PC-9 (cell line): Measurements from ENCODE around the gene GRIP2. TPM values are rescaled to one million over a fixed set of nuclear protein-coding genes. Genes with fewer than 3 reads are reported as not detected.

ENCODE experiments used
- BruUV-seq: library from RNA; stranded (reverse); fragments of 400-500 nt; replicated peaks from 2 replicates; lab custom pipeline; 2021; lab: Mats Ljungman, UMichigan
- CTCF ChIA-PET: fragments of 300-600 bp; sonication (Branson Sonifier 250); formaldehyde crosslinking; loops from one replicate; lab custom pipeline; 2022; ENCODE audit warnings: antibody characterized with exemption; lab: Charles Lee
- POLR2A ChIA-PET: fragments of 300-600 bp; sonication (Branson Sonifier 250); formaldehyde crosslinking; loops from one replicate; lab custom pipeline; 2022; ENCODE audit warnings: antibody characterized with exemption; ENCODE audit not compliant: unreplicated experiment; lab: Charles Lee
- DNase-seq, 2 experiments: peaks; one replicate each; pipeline versions ENCODE4 v3.0.0 to v3.0.0-alpha.2; 2015 to 2022; ENCODE audit warnings: mixed read lengths in 1 of 2
- H2AFZ ChIP-seq: fragments of 200-600 bp; sonication (generic); 2 replicates; pipeline ENCODE4 v1.8.1; 2017; ENCODE audit warnings: antibody characterized with exemption
- H3F3A ChIP-seq: fragments of 200-600 bp; sonication (generic); 2 replicates; pipeline ENCODE4 v1.8.1; 2017; ENCODE audit warnings: antibody characterized with exemption, mild to moderate bottlenecking, low read depth; ENCODE audit not compliant: insufficient read depth
- H3K27ac ChIP-seq: fragments of 200-600 bp; sonication (generic); 2 replicates; pipeline ENCODE4 v1.6.1; 2016; ENCODE audit warnings: mixed run types
- H3K27me3 ChIP-seq: fragments of 200-600 bp; sonication (generic); 2 replicates; pipeline ENCODE4 v1.6.1; 2016; ENCODE audit warnings: low read depth, mixed run types; ENCODE audit not compliant: insufficient read depth
- H3K36me3 ChIP-seq: fragments of 200-600 bp; sonication (generic); 2 replicates; pipeline ENCODE4 v1.6.1; 2016; ENCODE audit warnings: low read depth, mixed run types
- H3K4me1 ChIP-seq: fragments of 200-600 bp; sonication (generic); replicated peaks from 2 replicates; pipeline ENCODE4 v1.6.1; 2016; ENCODE audit warnings: mixed run types; ENCODE audit not compliant: insufficient read depth
- H3K4me2 ChIP-seq: fragments of 200-600 bp; sonication (generic); 2 replicates; pipeline ENCODE4 v1.6.1; 2017; ENCODE audit warnings: mixed run types
- H3K4me3 ChIP-seq: fragments of 200-600 bp; sonication (generic); 2 replicates; pipeline ENCODE4 v1.6.1; 2016; ENCODE audit warnings: mixed run types
- H3K79me2 ChIP-seq: fragments of 200-600 bp; sonication (generic); 2 replicates; pipeline ENCODE4 v1.6.1; 2017; ENCODE audit warnings: low read depth, mixed run types
- H3K9me2 ChIP-seq: fragments of 200-600 bp; sonication (generic); 2 replicates; pipeline ENCODE4 v1.8.1; 2017; ENCODE audit warnings: mild to moderate bottlenecking; ENCODE audit not compliant: insufficient read depth
- H3K9me3 ChIP-seq: fragments of 200-600 bp; sonication (generic); 2 replicates; pipeline ENCODE4 v1.8.1; 2016; ENCODE audit warnings: low read depth; ENCODE audit not compliant: insufficient read depth
- H4K20me1 ChIP-seq: fragments of 200-600 bp; sonication (generic); 2 replicates; pipeline ENCODE4 v1.8.1; 2017; ENCODE audit not compliant: insufficient read depth
- CTCF ChIP-seq: fragments of 200-600 bp; sonication (generic); conservative IDR thresholded peaks from 2 replicates; pipeline ENCODE4 v1.6.1; 2017; ENCODE audit warnings: mixed run types, antibody characterized with exemption, mild to moderate bottlenecking, moderate library complexity
- EZH2 ChIP-seq: fragments of 200-600 bp; sonication (generic); IDR thresholded peaks from 2 replicates; pipeline ENCODE4 v1.8.0; 2017; ENCODE audit warnings: antibody characterized with exemption, low read depth
- intact Hi-C: fragments of 100-400 bp; cut with micrococcal nuclease; formaldehyde crosslinking; loops from one replicate; pipeline ENCODE4 v1.10.0; 2022; ENCODE audit not compliant: unreplicated experiment
- total RNA-seq: library from RNA; stranded (reverse); gene quantifications from 2 replicates; pipeline ENCODE4 v1.2.3, GENCODE V29; 2021

GRIP2 gene
- total RNA-seq, 1 experiment from 2014 or later, result not detected

GRCh38 chr3:14496351-14496750, 43.8 kb downstream of the GRIP2 start:
- no peaks in the 10 kb centered on the region for H4K20me1 ChIP-seq
- POLR2A ChIA-PET, result no interaction called here
- no peak for DNase-seq
- H3K36me3 ChIP-seq, result no peaks in the 10 kb centered on the region
- no peak overlapping the region for H3K4me2 ChIP-seq
- intact Hi-C loops, result no loop called here
- peaks cover 2% of the 10 kb centered on the region; the same call in 1 of the 2 replicates for H3F3A ChIP-seq
- H3K27ac ChIP-seq, result no peak overlapping the region
- no peaks in the 10 kb centered on the region for H3K27me3 ChIP-seq
- no peaks in the 10 kb centered on the region for H3K9me3 ChIP-seq
- H2AFZ ChIP-seq, result no peak overlapping the region
- H3K4me3 ChIP-seq, result no peak overlapping the region
- no peaks in the 10 kb centered on the region for H3K79me2 ChIP-seq
- TF ChIP-seq CTCF (no peak), EZH2 (no peak)
- peaks cover under 1% of the 10 kb centered on the region for H3K4me1 ChIP-seq
- H3K9me2 ChIP-seq, result no peaks in the 10 kb centered on the region
- CTCF ChIA-PET, result no interaction called here
- no TSS peak for BruUV-seq

- no peaks in the 10 kb centered on the region for H4K20me1 ChIP-seq
- no peak overlapping the region for H3K27ac ChIP-seq
- H3K27me3 ChIP-seq, result no peaks in the 10 kb centered on the region
- CTCF ChIA-PET, result no interaction called here
- no peaks in the 10 kb centered on the region for H3K79me2 ChIP-seq
- no TSS peak for BruUV-seq
- peaks cover 14% of the 10 kb centered on the region; the same call in 1 of the 2 replicates for H3F3A ChIP-seq
- H3K36me3 ChIP-seq, result no peaks in the 10 kb centered on the region
- H2AFZ ChIP-seq, result no peak overlapping the region
- POLR2A ChIA-PET, result no interaction called here
- DNase-seq, result no peak
- no peaks in the 10 kb centered on the region for H3K9me3 ChIP-seq
- TF ChIP-seq CTCF, result no peak
- H3K4me2 ChIP-seq, result no peak overlapping the region
- no peak overlapping the region for H3K4me3 ChIP-seq
- intact Hi-C loops, result no loop called here
- no peaks in the 10 kb centered on the region for H3K9me2 ChIP-seq
- peaks cover 14% of the 10 kb centered on the region for H3K4me1 ChIP-seq
These were observed 45.2 kb downstream of the GRIP2 start for GRCh38 chr3:14494973-14495300.

- no peaks in the 10 kb centered on the region for H3K9me2 ChIP-seq
- no peak overlapping the region for H2AFZ ChIP-seq
- intact Hi-C loops, result no loop called here
- H3K27ac ChIP-seq, result no peak overlapping the region
- no peaks in the 10 kb centered on the region for H4K20me1 ChIP-seq
- no peaks in the 10 kb centered on the region for H3K27me3 ChIP-seq
- H3F3A ChIP-seq, result peaks cover 17% of the 10 kb centered on the region
- no peak overlapping the region for H3K4me3 ChIP-seq
- H3K9me3 ChIP-seq, result no peaks in the 10 kb centered on the region
- no peaks in the 10 kb centered on the region for H3K79me2 ChIP-seq
- ChIA-PET POLR2A (no interaction called here), CTCF (no interaction called here)
- no peak for DNase-seq
- TF ChIP-seq EZH2 (no peak), CTCF (no peak)
- peaks cover 16% of the 10 kb centered on the region for H3K4me1 ChIP-seq
- 0 out of 2 replicates have a peak, but pooled peaks cover 3% of the 10 kb centered on the region for H3K36me3 ChIP-seq
- no peak overlapping the region for H3K4me2 ChIP-seq
- BruUV-seq, result no TSS peak
These were observed 45.7 kb downstream of the GRIP2 start for GRCh38 chr3:14494279-14494972.
